Neuronal stem cell (in vitro differentiated cells): Measurements from ENCODE around the gene BMPER.
"Not testable (repeated sequence)": the region's sequence is repeated elsewhere in the genome, so short reads cannot be mapped to it uniquely, and the experiment has no call there.

ENCODE experiments used
- DNase-seq: peaks from one replicate; pipeline ENCODE4 v3.0.0-alpha.2; 2013; ENCODE audit warnings: low spot score
- H2AFZ ChIP-seq: one replicate; pipeline ENCODE4 v1.6.1; 2013; ENCODE audit warnings: mild to moderate bottlenecking, low read length, inconsistent platforms
- H2AK5ac ChIP-seq: 2 replicates; pipeline ENCODE4 v1.6.1; 2013; ENCODE audit warnings: low read depth, mild to moderate bottlenecking, inconsistent platforms, low read length, moderate library complexity, mixed read lengths
- H2BK120ac ChIP-seq: 2 replicates; pipeline ENCODE4 v1.6.1; 2013; ENCODE audit warnings: low read depth, mild to moderate bottlenecking, inconsistent platforms, low read length, moderate library complexity, mixed read lengths
- H2BK12ac ChIP-seq: one replicate; pipeline ENCODE4 v1.6.1; 2013; ENCODE audit warnings: low read length, inconsistent platforms
- H2BK15ac ChIP-seq: 2 replicates; pipeline ENCODE4 v1.6.1; 2013; ENCODE audit warnings: mild to moderate bottlenecking, low read length, inconsistent platforms, mixed read lengths
- H2BK5ac ChIP-seq: one replicate; pipeline ENCODE4 v1.6.1; 2013; ENCODE audit warnings: inconsistent platforms, mild to moderate bottlenecking, low read length, moderate library complexity
- H3K14ac ChIP-seq: one replicate; pipeline ENCODE4 v1.6.1; 2013; ENCODE audit warnings: low read length, inconsistent platforms
- H3K18ac ChIP-seq: 2 replicates; pipeline ENCODE4 v1.6.1; 2013; ENCODE audit warnings: low read length, inconsistent platforms
- H3K23ac ChIP-seq: 2 replicates; pipeline ENCODE4 v1.6.1; 2013; ENCODE audit warnings: low read depth, mild to moderate bottlenecking, mixed read lengths, low read length, inconsistent platforms; ENCODE audit not compliant: poor library complexity
- H3K27ac ChIP-seq: replicated peaks from 3 replicates; pipeline ENCODE4 v1.5.1; 2013; ENCODE audit warnings: low read length, inconsistent platforms
- H3K27me3 ChIP-seq, 3 experiments: 2 replicates each; pipeline ENCODE4 v1.6.1; 2013; ENCODE audit warnings: low read length in 3 of 3, mild to moderate bottlenecking in 2 of 3, inconsistent platforms in 1 of 3, low read depth in 1 of 3, mixed read lengths in 1 of 3, moderate library complexity in 1 of 3; ENCODE audit not compliant: control insufficient read depth in 3 of 3, insufficient read depth in 3 of 3
- H3K36me3 ChIP-seq, 2 donors: replicated peaks in 1 of 2; 2 replicates each; pipeline ENCODE4 v1.6.1; 2013; ENCODE audit warnings: low read length in 2 of 2; ENCODE audit not compliant: control insufficient read depth in 2 of 2, insufficient read depth in 2 of 2
- H3K4ac ChIP-seq: 2 replicates; pipeline ENCODE4 v1.6.1; 2013; ENCODE audit warnings: inconsistent platforms, mild to moderate bottlenecking, low read length, moderate library complexity
- H3K4me1 ChIP-seq, 2 donors: 1 replicate in 1 of 2; 2 replicates in 1 of 2; pipeline ENCODE4 v1.6.1; 2013; ENCODE audit warnings: low read length in 2 of 2, low read depth in 1 of 2; ENCODE audit not compliant: control insufficient read depth in 2 of 2, insufficient read depth in 1 of 2
- H3K4me2 ChIP-seq: one replicate; pipeline ENCODE4 v1.6.1; 2013; ENCODE audit warnings: mild to moderate bottlenecking, low read length, inconsistent platforms; ENCODE audit not compliant: insufficient read depth, poor library complexity, severe bottlenecking
- H3K4me3 ChIP-seq, 2 donors: 2 replicates each; pipeline ENCODE4 v1.5.1; 2013; ENCODE audit warnings: low read length in 2 of 2, mild to moderate bottlenecking in 2 of 2, inconsistent platforms in 1 of 2, moderate library complexity in 1 of 2
- H3K79me1 ChIP-seq: one replicate; pipeline ENCODE4 v1.6.1; 2013; ENCODE audit warnings: low read depth, mild to moderate bottlenecking, inconsistent platforms, low read length, moderate library complexity
- H3K9ac ChIP-seq: one replicate; pipeline ENCODE4 v1.6.1; 2013; ENCODE audit warnings: mild to moderate bottlenecking, low read depth, low read length, inconsistent platforms; ENCODE audit not compliant: poor library complexity
- H3K9me3 ChIP-seq, 2 donors: replicated peaks in 1 of 2; 2 replicates each; pipeline versions ENCODE3 to v1.6.1; 2013; ENCODE audit warnings: low read length in 2 of 2, mild to moderate bottlenecking in 2 of 2, inconsistent platforms in 1 of 2, low read depth in 1 of 2, mixed read lengths in 1 of 2, moderate library complexity in 1 of 2; ENCODE audit not compliant: control insufficient read depth in 2 of 2, insufficient read depth in 1 of 2
- H4K8ac ChIP-seq: one replicate; pipeline ENCODE4 v1.6.1; 2013; ENCODE audit warnings: low read depth, mild to moderate bottlenecking, inconsistent platforms, low read length, moderate library complexity
- H4K91ac ChIP-seq: one replicate; pipeline ENCODE4 v1.6.1; 2013; ENCODE audit warnings: low read length, low read depth, mild to moderate bottlenecking, inconsistent platforms; ENCODE audit not compliant: poor library complexity
- WGBS, 2 donors: extraction: QIAGEN DNeasy Blood & Tissue Kit; methylation state at CpG; one replicate each; pipeline ENCODE4 v1.1.7; 2013; ENCODE audit warnings: missing lambda C conversion rate in 2 of 2, mixed read lengths in 1 of 2; ENCODE audit not compliant: insufficient read length in 2 of 2, insufficient replicate concordance in 1 of 2; ENCODE audit errors: extremely low coverage in 2 of 2; 5-methylcytosine and 5-hydroxymethylcytosine counted together

The BMPER gene

GRCh38 chr7:34168013-34168412 is 262.7 kb downstream of the BMPER start:
- no peaks in the 10 kb centered on the region for H3K79me1 ChIP-seq
- H3K4ac ChIP-seq, result no peak overlapping the region
- no peak overlapping the region for H3K18ac ChIP-seq
- H3K14ac ChIP-seq, result no peak overlapping the region
- no peaks in the 10 kb centered on the region for H3K4me1 ChIP-seq
- H3K23ac ChIP-seq, result no peak overlapping the region
- H3K27me3 ChIP-seq, result no peaks in the 10 kb centered on the region
- no peak overlapping the region for H2BK5ac ChIP-seq
- H2AFZ ChIP-seq, result no peak overlapping the region
- no peaks in the 10 kb centered on the region for H3K9me3 ChIP-seq
- no peak overlapping the region for H2BK15ac ChIP-seq
- no peak overlapping the region for H2BK120ac ChIP-seq
- H3K4me3 ChIP-seq, result no peak overlapping the region
- DNase-seq, result no peak
- no peaks in the 10 kb centered on the region for H3K36me3 ChIP-seq
- no peak overlapping the region for H2AK5ac ChIP-seq
- no CpG with 5 or more reads among the region's 8 CpGs for WGBS, 2 donors
- no peak overlapping the region for H3K27ac ChIP-seq
- no peak overlapping the region for H4K8ac ChIP-seq
- no peak overlapping the region for H4K91ac ChIP-seq
- no peak overlapping the region for H2BK12ac ChIP-seq
- H3K9ac ChIP-seq, result no peak overlapping the region
- H3K4me2 ChIP-seq, result no peak overlapping the region

GRCh38 chr7:34174688-34175616 is 269.6 kb downstream of the BMPER start:
- H3K27me3 ChIP-seq, H3K9me3 ChIP-seq, H3K4me2 ChIP-seq, H2BK120ac ChIP-seq, H4K8ac ChIP-seq, H3K14ac ChIP-seq, H3K9ac ChIP-seq, H2BK12ac ChIP-seq, DNase-seq, H3K27ac ChIP-seq, H2BK5ac ChIP-seq, H2AK5ac ChIP-seq, H3K79me1 ChIP-seq, H4K91ac ChIP-seq, H3K18ac ChIP-seq, H3K23ac ChIP-seq, H3K4me1 ChIP-seq, H2BK15ac ChIP-seq, H3K36me3 ChIP-seq, H3K4me3 ChIP-seq, H3K4ac ChIP-seq: not testable (repeated sequence)
- no CpG with 5 or more reads among the region's 32 CpGs for WGBS, 2 donors
- peak overlapping the region; percentile 77 for H2AFZ ChIP-seq

GRCh38 chr7:34175837-34176236 is 270.5 kb downstream of the BMPER start:
- H3K4me1 ChIP-seq, result no peaks in the 10 kb centered on the region
- H2BK5ac ChIP-seq, result no peak overlapping the region
- no peak overlapping the region for H3K4me2 ChIP-seq
- no peak overlapping the region for H3K4ac ChIP-seq
- no peak overlapping the region for H3K18ac ChIP-seq
- H2AFZ ChIP-seq, result no peak overlapping the region
- H3K27ac ChIP-seq, result no peak overlapping the region
- H3K79me1 ChIP-seq, result no peaks in the 10 kb centered on the region
- H3K9ac ChIP-seq, result no peak overlapping the region
- no peaks in the 10 kb centered on the region for H3K27me3 ChIP-seq
- H3K4me3 ChIP-seq, result no peak overlapping the region
- no peak overlapping the region for H4K91ac ChIP-seq
- H3K23ac ChIP-seq, result no peak overlapping the region
- WGBS, 2 donors, result no CpG with 5 or more reads among the region's 3 CpGs
- H4K8ac ChIP-seq, result no peak overlapping the region
- no peak overlapping the region for H2AK5ac ChIP-seq
- H2BK15ac ChIP-seq, result no peak overlapping the region
- H3K9me3 ChIP-seq, result no peaks in the 10 kb centered on the region
- no peak overlapping the region for H2BK12ac ChIP-seq
- no peak overlapping the region for H2BK120ac ChIP-seq
- H3K14ac ChIP-seq, result no peak overlapping the region
- no peaks in the 10 kb centered on the region for H3K36me3 ChIP-seq
- no peak for DNase-seq

- H2AK5ac ChIP-seq, result no peak overlapping the region
- no peak overlapping the region for H3K4me3 ChIP-seq
- no peaks in the 10 kb centered on the region for H3K4me1 ChIP-seq
- H4K8ac ChIP-seq, result no peak overlapping the region
- H3K79me1 ChIP-seq, result no peaks in the 10 kb centered on the region
- no peak overlapping the region for H3K9ac ChIP-seq
- no peak overlapping the region for H3K18ac ChIP-seq
- H4K91ac ChIP-seq, result no peak overlapping the region
- no peaks in the 10 kb centered on the region for H3K27me3 ChIP-seq
- no peak for DNase-seq
- H2BK12ac ChIP-seq, result no peak overlapping the region
- H2BK5ac ChIP-seq, result no peak overlapping the region
- no peak overlapping the region for H3K4ac ChIP-seq
- no peaks in the 10 kb centered on the region for H3K9me3 ChIP-seq
- no peak overlapping the region for H2BK120ac ChIP-seq
- no peaks in the 10 kb centered on the region for H3K36me3 ChIP-seq
- no peak overlapping the region for H3K14ac ChIP-seq
- H3K23ac ChIP-seq, result no peak overlapping the region
- no peak overlapping the region for H3K4me2 ChIP-seq
- WGBS, 2 donors, result no CpG with 5 or more reads among the region's 3 CpGs
- no peak overlapping the region for H3K27ac ChIP-seq
- no peak overlapping the region for H2BK15ac ChIP-seq
- H2AFZ ChIP-seq, result no peak overlapping the region
Observed at GRCh38 chr7:34177476-34177875, 272.1 kb downstream of the BMPER start.
